HEK293T (cell line): Measurements from ENCODE around the gene OR2A7.
"Not testable (repeated sequence)": the region's sequence is repeated elsewhere in the genome, so short reads cannot be mapped to it uniquely, and the experiment has no call there.

Source experiments
- NFRKB ChIP-seq: fragments of 450-650 bp; IDR thresholded peaks from 2 replicates; pipeline ENCODE4 v1.6.1; 2016; ENCODE audit warnings: mild to moderate bottlenecking, moderate library complexity
- PKNOX1 ChIP-seq: fragments of 450-650 bp; IDR thresholded peaks from 2 replicates; pipeline ENCODE4 v1.6.1; 2016

- TF ChIP-seq NFRKB, PKNOX1: not testable (repeated sequence)
Measured at GRCh38 chr7:144293794-144294499, 29.4 kb upstream of the OR2A7 start.
